MM.1S (cell line): ENCODE results near the gene PSKH1.

Experiments used
- EZH2 ChIP-seq: fragments of 300-600 bp; sonication (generic); optimal IDR thresholded peaks from 2 replicates; pipeline ENCODE3; 2017; ENCODE audit warnings: low read depth, mild to moderate bottlenecking, antibody characterized with exemption, low read length, mixed read lengths
- EZH2phosphoT487 ChIP-seq: fragments of 300-600 bp; sonication (generic); IDR thresholded peaks from 2 replicates; pipeline ENCODE4 v1.6.1; 2018; ENCODE audit warnings: antibody characterized with exemption, low read length
- TF ChIP-seq, protein P1 (sequence below): fragments of 300-600 bp; sonication (generic); IDR thresholded peaks from 2 replicates; pipeline ENCODE4 v1.5.1; 2016; ENCODE audit warnings: antibody characterized with exemption, low read length, mixed read lengths

DNA sequence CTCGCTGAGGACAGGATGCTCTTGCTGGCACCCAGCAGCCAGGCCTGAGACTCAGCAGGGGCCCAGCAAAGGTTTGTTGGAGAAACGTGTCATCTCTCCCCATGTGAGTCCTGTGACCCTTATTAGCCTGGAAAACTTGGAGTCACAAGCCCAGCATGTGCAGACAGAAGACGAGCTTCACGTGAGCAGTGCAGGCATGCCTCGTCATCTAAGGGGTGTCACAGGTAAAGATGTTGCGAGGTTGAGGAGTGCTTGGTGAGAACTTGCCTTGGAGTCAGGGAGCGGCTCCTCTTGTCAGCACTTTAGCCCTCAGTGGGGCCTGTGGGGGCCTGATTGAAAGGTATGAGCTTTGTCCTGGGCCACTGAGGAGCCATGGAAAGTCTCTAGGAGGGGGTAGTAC, 40.8 kb downstream of the PSKH1 start:
- TF ChIP-seq, protein P1, sequence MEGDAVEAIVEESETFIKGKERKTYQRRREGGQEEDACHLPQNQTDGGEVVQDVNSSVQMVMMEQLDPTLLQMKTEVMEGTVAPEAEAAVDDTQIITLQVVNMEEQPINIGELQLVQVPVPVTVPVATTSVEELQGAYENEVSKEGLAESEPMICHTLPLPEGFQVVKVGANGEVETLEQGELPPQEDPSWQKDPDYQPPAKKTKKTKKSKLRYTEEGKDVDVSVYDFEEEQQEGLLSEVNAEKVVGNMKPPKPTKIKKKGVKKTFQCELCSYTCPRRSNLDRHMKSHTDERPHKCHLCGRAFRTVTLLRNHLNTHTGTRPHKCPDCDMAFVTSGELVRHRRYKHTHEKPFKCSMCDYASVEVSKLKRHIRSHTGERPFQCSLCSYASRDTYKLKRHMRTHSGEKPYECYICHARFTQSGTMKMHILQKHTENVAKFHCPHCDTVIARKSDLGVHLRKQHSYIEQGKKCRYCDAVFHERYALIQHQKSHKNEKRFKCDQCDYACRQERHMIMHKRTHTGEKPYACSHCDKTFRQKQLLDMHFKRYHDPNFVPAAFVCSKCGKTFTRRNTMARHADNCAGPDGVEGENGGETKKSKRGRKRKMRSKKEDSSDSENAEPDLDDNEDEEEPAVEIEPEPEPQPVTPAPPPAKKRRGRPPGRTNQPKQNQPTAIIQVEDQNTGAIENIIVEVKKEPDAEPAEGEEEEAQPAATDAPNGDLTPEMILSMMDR: no peak
- TF ChIP-seq EZH2: no peak
- TF ChIP-seq EZH2phosphoT487: no peak
